Keratinocyte (primary cell): ENCODE measurements around the gene APMAP. TPM values are rescaled to one million over a fixed set of nuclear protein-coding genes. Genes with fewer than 3 reads are reported as not detected.

ENCODE experiments used
- DNase-seq: peaks from one replicate; pipeline ENCODE4 v3.0.0-alpha.2; 2011; ENCODE audit warnings: low read depth, missing footprints, low spot score
- FAIRE-seq: peaks from 2 replicates; lab custom pipeline; 2011; peaks lifted over from hg19 to GRCh38; lab: Jason Lieb, UNC
- H2AFZ ChIP-seq: 2 replicates; pipeline ENCODE4 v1.6.0; 2012; ENCODE audit warnings: low read length, control low read depth, inconsistent platforms; ENCODE audit not compliant: control insufficient read depth
- H3K27ac ChIP-seq: 2 replicates; pipeline ENCODE4 v1.5.1; 2011; ENCODE audit warnings: low read length; ENCODE audit not compliant: control insufficient read depth, insufficient read depth
- H3K27me3 ChIP-seq: 3 replicates; pipeline ENCODE4 v1.6.0; 2011; ENCODE audit warnings: low read length; ENCODE audit not compliant: control insufficient read depth, insufficient read depth; ENCODE audit errors: extremely low read depth
- H3K36me3 ChIP-seq, 2 experiments: 2 replicates in 1 of 2; 3 replicates in 1 of 2; pipeline ENCODE4 v1.5.1; 2011; ENCODE audit warnings: low read length in 2 of 2, mild to moderate bottlenecking in 1 of 2; ENCODE audit not compliant: control insufficient read depth in 2 of 2, insufficient read depth in 2 of 2; ENCODE audit errors: extremely low read depth in 1 of 2
- H3K4me1 ChIP-seq: 3 replicates; pipeline ENCODE4 v1.5.1; 2011; ENCODE audit warnings: low read length; ENCODE audit not compliant: control insufficient read depth, insufficient read depth; ENCODE audit errors: extremely low read depth
- H3K4me2 ChIP-seq: 3 replicates; pipeline ENCODE4 v1.6.0; 2011; ENCODE audit warnings: low read depth, low read length; ENCODE audit not compliant: control insufficient read depth, insufficient read depth; ENCODE audit errors: extremely low read depth
- H3K4me3 ChIP-seq, 3 experiments: fragments of 200-600 bp in 1 of 3; sonication (generic) in 1 of 3; 2 replicates in 2 of 3; 3 replicates in 1 of 3; pipeline ENCODE4 v1.5.1; 2011 to 2016; ENCODE audit warnings: low read length in 3 of 3, mild to moderate bottlenecking in 3 of 3, control low read depth in 2 of 3, inconsistent platforms in 1 of 3, low read depth in 1 of 3, mixed read lengths in 1 of 3, mixed run types in 1 of 3, moderate library complexity in 1 of 3; ENCODE audit not compliant: control insufficient read depth in 2 of 3, insufficient read depth in 2 of 3; ENCODE audit errors: extremely low read depth in 1 of 3
- H3K79me2 ChIP-seq: 2 replicates; pipeline ENCODE4 v1.6.0; 2012; ENCODE audit warnings: low read length; ENCODE audit not compliant: control insufficient read depth, insufficient read depth
- H3K9ac ChIP-seq: 3 replicates; pipeline ENCODE4 v1.6.0; 2011; ENCODE audit warnings: low read length; ENCODE audit not compliant: control insufficient read depth, insufficient read depth; ENCODE audit errors: extremely low read depth
- H3K9me1 ChIP-seq: 3 replicates; pipeline ENCODE4 v1.6.0; 2011; ENCODE audit warnings: low read length; ENCODE audit not compliant: control insufficient read depth, insufficient read depth; ENCODE audit errors: extremely low read depth
- H3K9me3 ChIP-seq: 2 replicates; pipeline ENCODE4 v1.5.1; 2012; ENCODE audit warnings: low read depth, low read length; ENCODE audit not compliant: control insufficient read depth
- H4K20me1 ChIP-seq: 3 replicates; pipeline ENCODE4 v1.6.0; 2011; ENCODE audit warnings: low read length; ENCODE audit not compliant: control insufficient read depth, insufficient read depth; ENCODE audit errors: extremely low read depth
- CTCF ChIP-seq, 3 experiments: IDR thresholded peaks in 1 of 3; conservative IDR thresholded peaks in 1 of 3; optimal IDR thresholded peaks in 1 of 3; 2 replicates in 2 of 3; 3 replicates in 1 of 3; pipeline versions ENCODE3 to v1.5.1; 2011; ENCODE audit warnings: low read length in 3 of 3, mild to moderate bottlenecking in 3 of 3, moderate library complexity in 2 of 3, control low read depth in 1 of 3, inconsistent platforms in 1 of 3; ENCODE audit not compliant: insufficient read depth in 2 of 3; ENCODE audit errors: extremely low read depth in 1 of 3
- EZH2 ChIP-seq: IDR thresholded peaks from one replicate; pipeline ENCODE4 v1.6.1; 2012; ENCODE audit warnings: inconsistent platforms, mild to moderate bottlenecking, low read length, moderate library complexity
- dilution Hi-C: fragments of 300-500 bp; cut with MboI; formaldehyde crosslinking; loops from one replicate; pipeline ENCODE4 v1.7.0; 2020; ENCODE audit warnings: low sequenced_read_pairs; ENCODE audit not compliant: extremely low pct_ligation_motif_present
- polyA plus RNA-seq, 5 experiments: library from polyadenylated mRNA; depleted of rRNA in 3 of 5; stranded (reverse) in 3 of 5; stranded (forward) in 1 of 5; unstranded in 1 of 5; fragments of >200 nt; gene quantifications; 1 replicate in 1 of 5; 2 replicates in 3 of 5; 3 replicates in 1 of 5; pipeline versions ENCODE4 v1.2.1 to v1.2.3, GENCODE V29; 2011 to 2012; ENCODE audit warnings: missing spikeins in 2 of 5, low read depth in 1 of 5, low replicate concordance in 1 of 5

The APMAP gene
- polyA plus RNA-seq, 1 donor (not counting 4 experiments of a cell fraction or from before 2014, with no cell fraction given): 48.9 TPM

GRCh38 chr20:25030649-25031207 is 38.2 kb upstream of the APMAP start:
- no peaks in the 10 kb centered on the region for H3K9me3 ChIP-seq
- dilution Hi-C loops: no loop called here

GRCh38 chr20:25030007-25030648 is 37.6 kb upstream of the APMAP start:
- no peak for FAIRE-seq

More at GRCh38 chr20:25030649-25031207, 38.2 kb upstream of the APMAP start:
- Histone ChIP-seq H3K27me3 (peaks cover 8% of the 10 kb centered on the region), H3K4me3 (no peak overlapping the region), H3K27ac (no peak overlapping the region), H3K9me1 (no peaks in the 10 kb centered on the region), H3K4me2 (no peak overlapping the region), H3K79me2 (no peaks in the 10 kb centered on the region), H3K9ac (no peak overlapping the region), H3K4me1 (peaks cover 6% of the 10 kb centered on the region), H2AFZ (no peak overlapping the region), H4K20me1 (no peaks in the 10 kb centered on the region), H3K36me3 (no peaks in the 10 kb centered on the region)
- FAIRE-seq (no peak), DNase-seq (no peak)
- no peak for TF ChIP-seq CTCF (optimal IDR thresholded peaks at IDR 0.05 in 1 of 3, IDR thresholded peaks at IDR 0.05 in 1 of 3, conservative IDR thresholded peaks at IDR 0.05 in 1 of 3; ENCODE audit: extremely low read depth in 1 of 3, insufficient read depth in 2 of 3, low read length in 3 of 3)
- no peak for TF ChIP-seq EZH2

More at GRCh38 chr20:25030007-25030648, 37.6 kb upstream of the APMAP start:
- H3K27ac ChIP-seq: no peak overlapping the region
- H4K20me1 ChIP-seq: no peaks in the 10 kb centered on the region
- peaks cover 8% of the 10 kb centered on the region for H3K27me3 ChIP-seq
- no peaks in the 10 kb centered on the region for H3K9me1 ChIP-seq
- H3K79me2 ChIP-seq: no peaks in the 10 kb centered on the region
- H3K9me3 ChIP-seq: no peaks in the 10 kb centered on the region
- no peak overlapping the region for H3K4me2 ChIP-seq
- H3K36me3 ChIP-seq: no peaks in the 10 kb centered on the region
- no peak overlapping the region for H3K4me3 ChIP-seq
- TF ChIP-seq EZH2: no peak
- TF ChIP-seq CTCF (optimal IDR thresholded peaks at IDR 0.05 in 1 of 3, IDR thresholded peaks at IDR 0.05 in 1 of 3, conservative IDR thresholded peaks at IDR 0.05 in 1 of 3; ENCODE audit: extremely low read depth in 1 of 3, insufficient read depth in 2 of 3, low read length in 3 of 3): no peak
- H3K9ac ChIP-seq: no peak overlapping the region
- no peak for DNase-seq
- no peak overlapping the region for H2AFZ ChIP-seq
- H3K4me1 ChIP-seq: peaks cover 6% of the 10 kb centered on the region
- dilution Hi-C loops: no loop called here
